NCI-H2107 treated with DMSO at 0.1 percent for 48 hours (cell line): ENCODE results near the gene OTOG.

ENCODE experiments used
- DNase-seq: peaks from one replicate; lab custom pipeline; 2025; ENCODE audit not compliant: unreplicated experiment; lab: John Stamatoyannopoulos, UW

Gene OTOG

DNA sequence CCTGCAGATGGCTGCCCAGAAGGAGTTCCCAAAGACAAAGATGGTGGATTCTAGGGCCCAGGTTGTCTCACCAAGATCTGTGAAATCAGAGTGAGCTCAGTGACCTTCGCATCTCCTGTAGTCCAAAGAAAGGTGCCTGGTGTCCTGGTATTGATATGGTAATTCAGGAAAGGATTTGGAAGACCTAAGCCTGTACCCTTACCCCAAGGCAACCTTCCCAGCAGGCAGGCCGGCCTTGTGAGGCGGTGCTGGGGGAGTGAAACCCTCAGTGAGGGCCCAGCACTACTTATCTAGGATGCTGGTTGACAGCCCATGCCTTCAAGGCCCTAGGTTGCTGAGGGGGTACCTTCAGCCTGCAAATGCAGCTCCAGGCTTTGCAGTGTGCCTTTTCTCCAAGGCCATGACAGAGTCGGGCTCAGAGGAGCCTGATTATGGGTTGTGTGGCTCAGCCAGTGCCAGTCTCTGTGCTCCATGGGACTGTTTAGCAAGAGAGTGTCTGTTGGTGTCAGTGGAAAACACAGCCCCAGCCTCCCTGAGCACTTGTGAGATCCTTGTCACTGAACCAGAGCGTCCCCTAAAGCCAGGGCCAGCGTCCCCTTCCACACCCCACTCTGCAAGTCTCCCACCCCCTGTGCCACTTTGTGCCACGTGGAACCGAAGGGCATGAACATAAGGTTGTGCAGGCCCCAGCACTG lies 99.5 kb downstream of the OTOG start:
- DNase-seq, result no peak

DNA sequence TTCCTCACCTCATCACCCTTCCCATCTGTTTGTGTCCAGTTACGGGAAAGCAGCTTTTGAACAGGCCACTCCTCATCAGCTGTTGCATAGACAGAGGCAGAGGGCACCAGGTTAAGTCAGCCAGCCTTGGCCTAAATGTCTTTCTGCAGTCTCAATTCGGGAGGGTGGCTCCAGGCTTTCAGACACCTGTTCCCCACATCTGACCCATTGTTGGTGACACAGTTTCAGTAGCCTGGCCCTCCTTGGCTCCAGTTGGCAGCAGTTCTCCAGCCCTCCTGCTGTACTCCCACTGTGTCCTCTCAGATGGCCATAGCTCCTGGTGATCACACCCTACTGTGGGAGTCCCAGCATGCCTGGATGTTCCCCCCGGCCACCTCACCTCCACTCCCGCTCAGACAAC lies 101.5 kb downstream of the OTOG start:
- no peak for DNase-seq

GRCh38 chr11:17649261-17649660 lies 102.2 kb downstream of the OTOG start:
- DNase-seq, result no peak

GRCh38 chr11:17649696-17650095 lies 102.6 kb downstream of the OTOG start:
- no peak for DNase-seq

- DNase-seq, result no peak
Measured at GRCh38 chr11:17650127-17650911, 103.3 kb downstream of the OTOG start.

- no peak for DNase-seq
Measured at GRCh38 chr11:17651061-17651460, 104.0 kb downstream of the OTOG start.

DNA sequence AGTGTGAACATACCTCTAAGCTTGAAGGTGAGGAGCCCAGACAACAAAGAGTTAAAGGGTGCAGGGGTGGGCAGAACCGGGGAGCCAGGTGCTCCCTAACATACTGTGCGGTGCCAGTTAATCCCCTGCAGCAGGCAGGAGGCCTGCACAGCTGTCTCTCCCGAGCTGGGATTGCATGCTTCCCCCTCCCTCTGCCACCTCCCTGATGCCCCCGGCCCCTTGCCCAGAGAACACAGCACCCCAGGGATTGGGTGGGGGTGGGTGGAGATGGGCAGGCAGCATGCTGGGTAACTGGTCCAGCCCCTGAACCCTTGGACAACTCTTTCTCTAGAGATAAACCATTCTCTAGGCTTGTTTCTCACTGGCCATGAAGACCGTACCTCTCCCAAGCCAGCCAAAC lies 104.6 kb downstream of the OTOG start:
- no peak for DNase-seq

DNA sequence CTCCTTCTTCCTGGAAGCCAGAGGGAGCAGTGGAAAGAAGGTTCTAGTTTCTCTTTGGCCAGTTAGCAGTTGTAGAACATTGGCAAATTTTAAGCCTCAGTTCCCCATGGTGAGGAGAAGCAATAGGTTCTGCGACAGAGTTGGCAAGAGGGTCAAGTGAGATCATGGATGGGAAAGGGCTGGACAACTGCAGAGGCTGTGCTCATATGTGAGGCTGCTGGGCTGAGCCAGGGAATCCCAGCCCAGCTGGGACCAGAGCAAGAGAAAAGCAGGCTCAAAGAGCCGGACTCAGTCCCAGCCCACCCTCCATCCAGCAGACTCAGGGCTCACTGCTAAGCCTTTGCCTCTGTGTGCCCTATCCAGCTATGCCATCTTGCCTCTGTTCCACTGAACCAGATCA lies 105.5 kb downstream of the OTOG start:
- DNase-seq, result no peak

GRCh38 chr11:17653611-17654010 lies 106.6 kb downstream of the OTOG start:
- DNase-seq, result no peak

DNA sequence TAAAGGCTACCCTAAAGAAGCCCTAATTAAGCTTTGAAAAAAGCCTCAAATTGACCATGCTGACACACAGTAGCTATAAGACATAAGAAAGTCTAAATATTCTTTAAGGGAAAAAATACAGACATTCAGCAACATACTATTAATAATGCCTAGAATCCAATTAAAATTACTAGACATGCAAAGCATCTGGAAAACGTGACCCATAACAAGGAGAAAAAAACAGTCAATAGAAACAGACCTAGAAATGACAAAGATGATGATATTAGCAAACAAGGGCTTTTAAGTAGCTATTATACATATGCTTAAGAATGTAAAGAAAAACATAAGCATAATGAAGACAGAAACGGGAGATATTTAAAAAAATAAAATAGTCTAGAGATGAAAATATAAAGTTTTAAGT lies 108.6 kb downstream of the OTOG start:
- no peak for DNase-seq

DNA sequence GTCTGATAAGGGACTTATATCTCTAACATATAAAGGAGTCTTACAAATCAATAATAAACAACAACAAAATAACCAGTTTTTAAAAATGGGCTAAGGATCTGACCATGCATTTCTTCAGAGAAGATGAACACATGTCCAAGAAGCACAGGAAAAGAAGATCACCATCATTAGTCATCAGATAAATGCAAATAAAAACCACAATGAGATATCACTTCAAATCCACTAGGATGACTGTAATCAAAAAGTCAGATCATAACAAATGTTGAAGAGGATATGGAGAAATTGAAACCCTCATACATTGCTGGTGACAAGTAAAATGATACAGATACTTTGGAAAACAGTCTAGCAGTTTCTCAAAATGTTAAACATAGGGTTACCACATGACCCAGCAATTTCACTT lies 111.2 kb downstream of the OTOG start:
- no peak for DNase-seq

- no peak for DNase-seq
Measured at GRCh38 chr11:17668166-17668565, 121.1 kb downstream of the OTOG start.

DNA sequence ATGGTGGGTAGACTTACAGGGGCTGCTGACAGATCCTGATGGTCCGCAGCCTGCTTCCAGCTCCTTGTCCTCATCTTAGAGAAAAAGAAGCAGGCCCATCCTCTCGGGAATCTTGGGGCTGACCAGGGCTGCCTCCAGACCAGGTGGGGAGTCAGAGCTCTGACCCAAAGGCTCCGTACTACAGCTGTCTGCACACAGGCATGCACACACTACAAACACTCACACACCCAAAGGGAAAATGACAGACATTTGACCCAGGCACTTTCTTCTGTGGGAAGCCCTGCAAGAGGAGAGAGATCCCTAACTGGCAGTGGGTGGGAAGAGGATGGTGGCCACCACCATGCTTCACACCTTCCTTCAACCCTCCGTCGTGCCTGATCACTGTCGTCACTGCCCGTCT lies 125.4 kb downstream of the OTOG start:
- DNase-seq, result no peak

GRCh38 chr11:17673951-17674350 lies 126.9 kb downstream of the OTOG start:
- no peak for DNase-seq

DNA sequence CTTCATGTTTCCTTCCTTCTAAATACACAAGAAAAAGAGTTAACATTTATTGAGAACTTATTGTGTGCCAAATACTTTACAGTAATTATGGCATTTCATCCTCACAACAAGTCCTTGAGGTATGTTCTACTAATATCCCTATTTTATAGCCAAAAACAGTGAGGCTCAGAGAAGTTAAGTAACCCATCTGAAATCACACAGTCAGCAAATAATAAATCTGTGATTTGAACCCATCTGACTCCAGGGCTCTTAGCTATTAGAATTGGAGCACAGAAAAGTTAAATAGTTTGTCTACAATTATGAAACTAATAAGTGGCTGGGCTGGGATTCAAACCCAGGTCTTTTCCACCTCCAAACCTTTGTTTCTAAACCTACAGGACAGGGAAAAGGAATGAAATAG lies 135.8 kb downstream of the OTOG start:
- DNase-seq, result no peak

- DNase-seq, result no peak
Measured at GRCh38 chr11:17683377-17684161, 136.5 kb downstream of the OTOG start.

GRCh38 chr11:17684550-17684949 lies 137.5 kb downstream of the OTOG start:
- no peak for DNase-seq

DNA sequence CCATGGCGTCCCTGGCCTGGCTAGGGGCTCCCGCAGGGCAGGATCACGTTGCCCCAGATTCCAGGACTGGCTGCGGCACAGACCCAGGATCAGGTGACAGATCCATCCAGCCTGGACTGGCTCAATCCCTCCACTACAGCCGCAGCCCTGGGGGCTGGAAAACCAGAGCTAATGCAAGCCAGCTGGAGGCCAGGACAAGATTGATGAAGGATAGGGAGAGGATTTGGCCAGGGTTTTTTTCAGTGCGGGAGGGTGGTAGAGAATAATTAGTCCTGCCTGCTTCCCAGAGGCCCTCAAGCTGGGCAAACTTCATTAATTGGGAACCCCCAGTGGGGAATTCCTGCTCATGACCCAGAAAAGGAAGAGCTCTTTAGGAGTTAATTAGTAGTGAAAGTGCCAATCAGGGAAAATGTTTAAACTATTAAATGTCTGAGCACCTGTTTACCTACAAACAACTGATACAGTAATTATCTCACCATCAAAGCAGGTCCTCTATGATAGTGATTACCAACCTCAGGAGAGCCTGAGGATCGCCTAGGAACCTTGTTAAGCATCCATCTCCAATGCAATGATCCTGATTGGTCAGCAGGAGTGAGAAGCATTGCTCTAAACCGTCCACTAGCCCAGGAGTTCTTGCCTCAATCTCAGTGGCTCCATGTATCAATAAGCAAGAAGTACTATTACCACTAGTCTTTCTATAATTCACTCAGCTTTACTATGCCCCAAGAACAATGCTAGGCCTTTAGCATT lies 139.3 kb downstream of the OTOG start:
- DNase-seq, result no peak

GRCh38 chr11:17687946-17688670 lies 141.0 kb downstream of the OTOG start:
- DNase-seq, result no peak

DNA sequence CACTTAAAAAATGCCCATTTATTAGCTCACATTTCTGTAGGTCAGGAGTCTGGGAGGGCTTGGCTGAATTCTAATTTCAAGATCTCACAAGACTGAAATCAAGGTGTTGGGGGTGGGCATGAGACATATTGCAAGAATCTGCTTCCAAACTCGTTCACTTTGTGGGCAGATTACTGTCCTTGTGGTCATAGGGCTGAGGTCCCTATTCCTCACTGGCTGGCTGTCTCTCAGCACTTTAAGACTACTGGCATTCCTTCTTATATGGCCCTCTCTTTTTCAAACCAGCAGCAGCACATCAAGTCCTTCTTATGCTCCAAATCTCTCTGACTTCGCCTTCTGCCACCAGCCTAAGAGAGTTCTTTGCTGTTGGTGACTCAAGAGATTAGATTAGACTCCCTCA lies 144.5 kb downstream of the OTOG start:
- no peak for DNase-seq

- no peak for DNase-seq
Measured at GRCh38 chr11:17691976-17692375, 144.9 kb downstream of the OTOG start.
